SH-SY5Y (cell line): ENCODE data around the gene FCN1.

Experiments
- GATA2 ChIP-seq: IDR thresholded peaks from 2 replicates; pipeline ENCODE4 v1.6.1; 2011; ENCODE audit warnings: mild to moderate bottlenecking, low read depth, low read length
- GATA3 ChIP-seq: IDR thresholded peaks from 2 replicates; pipeline ENCODE4 v1.6.1; 2011; ENCODE audit warnings: low read depth, mild to moderate bottlenecking, low read length, moderate library complexity

DNA sequence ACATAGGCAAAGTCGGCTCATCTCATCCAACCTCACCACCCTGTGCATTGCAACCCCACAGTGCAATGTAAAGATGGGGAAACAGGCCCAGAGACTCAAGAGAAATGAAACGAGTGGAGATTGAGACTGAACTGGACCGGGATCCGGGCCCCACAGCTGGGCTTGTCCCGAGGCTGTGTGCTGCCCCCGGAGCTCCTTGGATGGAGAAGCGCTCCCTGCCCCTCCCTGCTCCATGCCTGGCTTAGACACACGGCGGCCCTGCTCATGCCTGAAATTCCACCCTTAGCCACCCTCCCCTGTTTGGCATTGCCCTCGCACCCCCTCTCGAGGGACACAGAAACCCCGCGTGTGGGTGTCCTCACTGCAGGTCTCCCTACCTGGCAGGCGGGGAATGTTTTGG lies 27.2 kb upstream of the FCN1 start:
- TF ChIP-seq GATA2 (no peak), GATA3 (no peak)
